Stimulated activated CD4-positive, alpha-beta T cell treated with anti-CD3 and anti-CD28 coated beads, Interleukin-2, amount 100 ng/mL, for 24 hours (primary cell): Measurements from ENCODE around the gene MTHFSD.
"Not testable (repeated sequence)": the region's sequence is repeated elsewhere in the genome, so short reads cannot be mapped to it uniquely, and the experiment has no call there.

Experiments used
- DNase-seq, 2 donors: peaks; one replicate each; pipeline ENCODE4 v3.0.0-alpha.2; 2020

The MTHFSD gene

GRCh38 chr16:86554917-86555703, at the start of gene MTHFSD:
TSS of gene MTHFSD (minus strand) at chr16:86555235. CDS start at chr16:86555184, 51 bp downstream.
- peak; percentile 96 to 97 for DNase-seq

- peak; percentile 33 to 42 for DNase-seq
These were observed 49.6 kb upstream of the MTHFSD start for GRCh38 chr16:86604436-86605193.

GRCh38 chr16:86602521-86602920, 47.5 kb upstream of the MTHFSD start:
- DNase-seq = no peak

- DNase-seq = no peak
These were observed 46.3 kb upstream of the MTHFSD start for GRCh38 chr16:86601356-86601755.

GRCh38 chr16:86598607-86599565, 43.9 kb upstream of the MTHFSD start:
- no peak for DNase-seq

GRCh38 chr16:86597880-86598606, 43.0 kb upstream of the MTHFSD start:
- DNase-seq = no peak

- no peak for DNase-seq
These were observed 42.3 kb upstream of the MTHFSD start for GRCh38 chr16:86597126-86597879.

- no peak for DNase-seq
These were observed 41.1 kb upstream of the MTHFSD start for GRCh38 chr16:86595983-86596605.

- no peak for DNase-seq
These were observed 39.7 kb upstream of the MTHFSD start for GRCh38 chr16:86594721-86595120.

- no peak for DNase-seq
These were observed 39.0 kb upstream of the MTHFSD start for GRCh38 chr16:86593913-86594620.

- DNase-seq = no peak
These were observed 36.2 kb upstream of the MTHFSD start for GRCh38 chr16:86591270-86591669.

GRCh38 chr16:86590501-86591144, 35.6 kb upstream of the MTHFSD start:
- DNase-seq = no peak

GRCh38 chr16:86587955-86588354, 32.9 kb upstream of the MTHFSD start:
- DNase-seq = not testable (repeated sequence)

GRCh38 chr16:86587487-86587886, 32.5 kb upstream of the MTHFSD start:
- DNase-seq = no peak

GRCh38 chr16:86585821-86586611, 31.0 kb upstream of the MTHFSD start:
- no peak for DNase-seq

GRCh38 chr16:86584726-86585721, 30.0 kb upstream of the MTHFSD start:
- DNase-seq = no peak

- no peak for DNase-seq
These were observed 29.1 kb upstream of the MTHFSD start for GRCh38 chr16:86584071-86584685.
